GM12878 (cell line): Measurements from ENCODE around the gene CWC25.

Experiments used
- CTCF ChIP-seq, 3 experiments: IDR thresholded peaks in 2 of 3; conservative IDR thresholded peaks in 1 of 3; 2 replicates each; pipeline ENCODE4 v1.5.1; 2011; ENCODE audit warnings: low read depth in 3 of 3, low read length in 3 of 3, mild to moderate bottlenecking in 3 of 3, control low read depth in 2 of 3, moderate library complexity in 2 of 3, inconsistent platforms in 1 of 3, mixed read lengths in 1 of 3; ENCODE audit not compliant: control insufficient read depth in 2 of 3, insufficient read depth in 1 of 3; ENCODE audit errors: extremely low read depth in 1 of 3
- HDGF ChIP-seq: fragments of 450-650 bp; IDR thresholded peaks from 2 replicates; pipeline ENCODE4 v1.6.1; 2016; ENCODE audit warnings: antibody characterized with exemption
- POLR2A ChIP-seq: IDR thresholded peaks from 2 replicates; pipeline ENCODE4 v1.6.1; 2011; ENCODE audit warnings: low read depth, mild to moderate bottlenecking, low read length

- TF ChIP-seq HDGF (no peak), CTCF (IDR thresholded peaks at IDR 0.05 in 2 of 3, conservative IDR thresholded peaks at IDR 0.05 in 1 of 3; ENCODE audit: control insufficient read depth in 2 of 3, extremely low read depth in 1 of 3, insufficient read depth in 1 of 3, low read depth in 3 of 3, low read length in 3 of 3) (no peak), POLR2A (no peak)
Measured at GRCh38 chr17:38768417-38768816, 56.7 kb downstream of the CWC25 start.
